GM23338 (cell line): ENCODE measurements around the gene C1orf174. TPM values are rescaled to one million over a fixed set of nuclear protein-coding genes. Genes with fewer than 3 reads are reported as not detected.

ENCODE experiments used
- ATAC-seq: fragments of 200-7000 bp; cut with Tn5 transposase; 3 replicates; pipeline ENCODE4 v1.9.1; 2020
- DNase-seq: peaks from one replicate; pipeline ENCODE4 v3.0.0-alpha.2; 2015; ENCODE audit warnings: low spot score
- H2AFZ ChIP-seq: fragments of 200-600 bp; sonication (generic); 2 replicates; pipeline ENCODE4 v1.8.0; 2016; ENCODE audit warnings: antibody characterized with exemption, mild to moderate bottlenecking, moderate library complexity
- H3F3A ChIP-seq: fragments of 200-600 bp; sonication (generic); replicated peaks from 2 replicates; pipeline ENCODE4 v1.8.0; 2017; ENCODE audit warnings: antibody characterized with exemption, mixed run types, low read depth
- H3K27ac ChIP-seq: fragments of 200-600 bp; sonication (generic); 2 replicates; pipeline ENCODE4 v1.6.1; 2016; ENCODE audit warnings: low read depth
- H3K27me3 ChIP-seq: fragments of 200-600 bp; sonication (generic); 2 replicates; pipeline ENCODE4 v1.8.0; 2016; ENCODE audit warnings: mild to moderate bottlenecking, mixed run types, moderate library complexity; ENCODE audit not compliant: insufficient read depth
- H3K36me3 ChIP-seq: fragments of 200-600 bp; sonication (generic); 2 replicates; pipeline ENCODE4 v1.8.0; 2016; ENCODE audit warnings: mild to moderate bottlenecking; ENCODE audit not compliant: insufficient read depth
- H3K4me1 ChIP-seq: fragments of 200-600 bp; sonication (generic); 2 replicates; pipeline ENCODE4 v1.8.0; 2016; ENCODE audit warnings: mild to moderate bottlenecking, moderate library complexity; ENCODE audit not compliant: insufficient read depth
- H3K4me2 ChIP-seq: fragments of 200-600 bp; sonication (generic); 2 replicates; pipeline ENCODE4 v1.7.1; 2017; ENCODE audit warnings: mixed run types
- H3K4me3 ChIP-seq: fragments of 200-600 bp; sonication (generic); 2 replicates; pipeline ENCODE4 v1.6.1; 2016; ENCODE audit warnings: mixed run types
- H3K79me2 ChIP-seq: fragments of 200-600 bp; sonication (generic); replicated peaks from 2 replicates; pipeline ENCODE4 v1.8.0; 2017; ENCODE audit warnings: mild to moderate bottlenecking; ENCODE audit not compliant: insufficient read depth
- H3K9me2 ChIP-seq: fragments of 200-600 bp; sonication (generic); 2 replicates; pipeline ENCODE4 v1.8.0; 2017; ENCODE audit not compliant: insufficient read depth
- H4K20me1 ChIP-seq: fragments of 200-600 bp; sonication (generic); replicated peaks from 2 replicates; pipeline ENCODE4 v1.8.0; 2017; ENCODE audit warnings: mild to moderate bottlenecking; ENCODE audit not compliant: insufficient read depth
- H3K27ac Mint-ChIP-seq: 2 replicates; pipeline ENCODE4 v1.8.0; 2020; ENCODE audit warnings: inconsistent platforms, mild to moderate bottlenecking, moderate library complexity, mixed read lengths
- H3K27me3 Mint-ChIP-seq: 3 replicates; pipeline ENCODE4 v1.8.0; 2022; ENCODE audit warnings: low read depth, mild to moderate bottlenecking, moderate library complexity, mixed read lengths, inconsistent platforms; ENCODE audit not compliant: insufficient read depth, poor library complexity
- H3K36me3 Mint-ChIP-seq: 3 replicates; pipeline ENCODE4 v1.8.0; 2021; ENCODE audit warnings: low read depth, mild to moderate bottlenecking, inconsistent platforms, moderate library complexity, mixed read lengths
- H3K4me1 Mint-ChIP-seq: 3 replicates; pipeline ENCODE4 v1.8.0; 2020; ENCODE audit warnings: mild to moderate bottlenecking, inconsistent platforms, mixed read lengths
- H3K4me3 Mint-ChIP-seq: 3 replicates; pipeline ENCODE4 v1.8.0; 2021; ENCODE audit warnings: moderate library complexity, mild to moderate bottlenecking, inconsistent platforms, mixed read lengths
- H3K9me3 Mint-ChIP-seq: 3 replicates; pipeline ENCODE4 v1.8.0; 2020; ENCODE audit warnings: moderate library complexity, mild to moderate bottlenecking, inconsistent platforms, mixed read lengths
- CTCF ChIP-seq, 2 experiments: fragments of 200-600 bp in 1 of 2; sonication (generic) in 1 of 2; conservative IDR thresholded peaks; 2 replicates each; pipeline versions ENCODE4 v1.5.1 to v1.6.1; 2016 to 2017; ENCODE audit warnings: antibody characterized with exemption in 2 of 2, low read depth in 2 of 2, mild to moderate bottlenecking in 2 of 2, moderate library complexity in 1 of 2
- EZH2 ChIP-seq: fragments of 200-600 bp; sonication (generic); IDR thresholded peaks from one replicate; pipeline ENCODE4 v1.8.0; 2017; ENCODE audit warnings: antibody characterized with exemption, mild to moderate bottlenecking, low read depth; ENCODE audit not compliant: unreplicated experiment
- EZH2phosphoT487 ChIP-seq: fragments of 200-600 bp; sonication (generic); IDR thresholded peaks from one replicate; pipeline ENCODE4 v1.8.1; 2018; ENCODE audit warnings: antibody characterized with exemption; ENCODE audit not compliant: unreplicated experiment
- REST ChIP-seq: IDR thresholded peaks from one replicate; pipeline ENCODE4 v1.6.1; 2018; ENCODE audit warnings: antibody characterized with exemption; ENCODE audit not compliant: unreplicated experiment
- ZNF462 ChIP-seq: fragments of 250-450 bp; sonication (Bioruptor Pico); IDR thresholded peaks from 2 replicates; pipeline ENCODE4 v1.5.0; 2020; ENCODE audit warnings: mild to moderate bottlenecking, moderate library complexity
- polyA plus RNA-seq: library from polyadenylated mRNA; unstranded; fragments of >200 nt; fragmentation: Nextera tagmentation; extraction: Ambion mirVana; gene quantifications from 2 replicates; pipeline ENCODE4 v1.2.1, GENCODE V29; 2016
- total RNA-seq: library from RNA; depleted of rRNA; stranded (reverse); fragments of >200 nt; shearing (Covaris generic); gene quantifications from 2 replicates; pipeline ENCODE4 v1.2.3, GENCODE V29; 2014

The C1orf174 gene
- total and polyA plus RNA-seq, 2 experiments from 2014 or later = 28.5 to 28.7 TPM

- Histone ChIP-seq H3K9me2 (no peaks in the 10 kb centered on the region), H3K27ac (no peak overlapping the region), H3K4me2 (no peak overlapping the region), H3F3A (peaks cover 9% of the 10 kb centered on the region), H2AFZ (no peak overlapping the region), H3K36me3 (peaks cover 9% of the 10 kb centered on the region), H3K4me1 (no peaks in the 10 kb centered on the region), H3K79me2 (no peaks in the 10 kb centered on the region), H3K27me3 (no peaks in the 10 kb centered on the region), H3K4me3 (no peak overlapping the region), H4K20me1 (no peaks in the 10 kb centered on the region)
- peaks cover 97% of the 10 kb centered on the region for H3K9me3 Mint-ChIP-seq
- H3K4me3 Mint-ChIP-seq = no peak overlapping the region
- DNase-seq = no peak
- H3K27me3 Mint-ChIP-seq = peaks cover 18% of the 10 kb centered on the region
- ATAC-seq = no peak
- no peak overlapping the region for H3K27ac Mint-ChIP-seq
- H3K4me1 Mint-ChIP-seq = no peaks in the 10 kb centered on the region
- peaks cover 37% of the 10 kb centered on the region for H3K36me3 Mint-ChIP-seq
- TF ChIP-seq EZH2 = no peak
Observed at GRCh38 chr1:3931007-3931912, 31.2 kb upstream of the C1orf174 start.

- DNase-seq = no peak
- H3K4me3 Mint-ChIP-seq = no peak overlapping the region
- TF ChIP-seq EZH2 (no peak), CTCF (conservative IDR thresholded peaks at IDR 0.05; ENCODE audit: low read depth in 2 of 2) (no peak), ZNF462 (CRISPR knock-in tag) (no peak), EZH2phosphoT487 (no peak), REST (no peak)
Observed at GRCh38 chr1:3930301-3931006, 30.4 kb upstream of the C1orf174 start.

More at GRCh38 chr1:3930301-3931006, 30.4 kb upstream of the C1orf174 start:
- Mint-ChIP-seq H3K36me3 (peaks cover 37% of the 10 kb centered on the region), H3K9me3 (peaks cover 95% of the 10 kb centered on the region), H3K4me1 (no peaks in the 10 kb centered on the region), H3K27me3 (peaks cover 18% of the 10 kb centered on the region), H3K27ac (no peak overlapping the region)
- no peak overlapping the region for H3K27ac ChIP-seq
- no peak overlapping the region for H3K4me3 ChIP-seq
- no peak overlapping the region for H3K4me2 ChIP-seq
- no peaks in the 10 kb centered on the region for H3K79me2 ChIP-seq
- peaks cover 9% of the 10 kb centered on the region for H3K36me3 ChIP-seq
- peaks cover 9% of the 10 kb centered on the region for H3F3A ChIP-seq
- no peaks in the 10 kb centered on the region for H4K20me1 ChIP-seq
- no peaks in the 10 kb centered on the region for H3K4me1 ChIP-seq
- H3K27me3 ChIP-seq = no peaks in the 10 kb centered on the region
- ATAC-seq = no peak
- no peaks in the 10 kb centered on the region for H3K9me2 ChIP-seq
- H2AFZ ChIP-seq = no peak overlapping the region
